Measurements from ENCODE around the gene KIAA0586. TPM values are rescaled to one million over a fixed set of nuclear protein-coding genes. Genes with fewer than 3 reads are reported as not detected.
A peak's percentile ranks its signal among the peaks of the same experiment; 100 is the strongest.

The KIAA0586 gene
- total RNA-seq, 6 experiments from 2014 or later = 16.6 to 29.1 (median 26.0) TPM

GRCh38 chr14:58571256-58571655 is 143.7 kb downstream of the KIAA0586 start:
- TF ChIP-seq, protein P1, sequence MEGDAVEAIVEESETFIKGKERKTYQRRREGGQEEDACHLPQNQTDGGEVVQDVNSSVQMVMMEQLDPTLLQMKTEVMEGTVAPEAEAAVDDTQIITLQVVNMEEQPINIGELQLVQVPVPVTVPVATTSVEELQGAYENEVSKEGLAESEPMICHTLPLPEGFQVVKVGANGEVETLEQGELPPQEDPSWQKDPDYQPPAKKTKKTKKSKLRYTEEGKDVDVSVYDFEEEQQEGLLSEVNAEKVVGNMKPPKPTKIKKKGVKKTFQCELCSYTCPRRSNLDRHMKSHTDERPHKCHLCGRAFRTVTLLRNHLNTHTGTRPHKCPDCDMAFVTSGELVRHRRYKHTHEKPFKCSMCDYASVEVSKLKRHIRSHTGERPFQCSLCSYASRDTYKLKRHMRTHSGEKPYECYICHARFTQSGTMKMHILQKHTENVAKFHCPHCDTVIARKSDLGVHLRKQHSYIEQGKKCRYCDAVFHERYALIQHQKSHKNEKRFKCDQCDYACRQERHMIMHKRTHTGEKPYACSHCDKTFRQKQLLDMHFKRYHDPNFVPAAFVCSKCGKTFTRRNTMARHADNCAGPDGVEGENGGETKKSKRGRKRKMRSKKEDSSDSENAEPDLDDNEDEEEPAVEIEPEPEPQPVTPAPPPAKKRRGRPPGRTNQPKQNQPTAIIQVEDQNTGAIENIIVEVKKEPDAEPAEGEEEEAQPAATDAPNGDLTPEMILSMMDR (IDR thresholded peaks at IDR 0.05) = no peak
- no peaks in the 10 kb centered on the region for H3K9me3 Mint-ChIP-seq
- H3K4me3 Mint-ChIP-seq = no peak overlapping the region
- DNase-seq = no peak
- H3K36me3 Mint-ChIP-seq (ENCODE audit: low read depth) = no peaks in the 10 kb centered on the region
- peaks cover 12% of the 10 kb centered on the region for H3K4me1 Mint-ChIP-seq (ENCODE audit: low read depth)
- no peak overlapping the region for H3K27ac Mint-ChIP-seq
- peaks cover 4% of the 10 kb centered on the region for H3K27me3 Mint-ChIP-seq (ENCODE audit: insufficient read depth)

GRCh38 chr14:58571769-58572472 is 144.4 kb downstream of the KIAA0586 start:
- Mint-ChIP-seq H3K9me3 (no peaks in the 10 kb centered on the region), H3K27me3 (ENCODE audit: insufficient read depth) (peaks cover 4% of the 10 kb centered on the region), H3K4me3 (no peak overlapping the region), H3K36me3 (ENCODE audit: low read depth) (no peaks in the 10 kb centered on the region), H3K27ac (no peak overlapping the region), H3K4me1 (ENCODE audit: low read depth) (peaks cover 12% of the 10 kb centered on the region)
- TF ChIP-seq, protein P1 (IDR thresholded peaks at IDR 0.05) = no peak
- peak; percentile 43 for DNase-seq

GRCh38 chr14:58572473-58572853 is 144.9 kb downstream of the KIAA0586 start:
- Mint-ChIP-seq H3K4me3 (no peak overlapping the region), H3K36me3 (ENCODE audit: low read depth) (no peaks in the 10 kb centered on the region), H3K27me3 (ENCODE audit: insufficient read depth) (peaks cover 4% of the 10 kb centered on the region), H3K9me3 (no peaks in the 10 kb centered on the region), H3K27ac (no peak overlapping the region), H3K4me1 (ENCODE audit: low read depth) (peaks cover 12% of the 10 kb centered on the region)
- TF ChIP-seq, protein P1 (IDR thresholded peaks at IDR 0.05) = no peak
- DNase-seq = no peak

DNA sequence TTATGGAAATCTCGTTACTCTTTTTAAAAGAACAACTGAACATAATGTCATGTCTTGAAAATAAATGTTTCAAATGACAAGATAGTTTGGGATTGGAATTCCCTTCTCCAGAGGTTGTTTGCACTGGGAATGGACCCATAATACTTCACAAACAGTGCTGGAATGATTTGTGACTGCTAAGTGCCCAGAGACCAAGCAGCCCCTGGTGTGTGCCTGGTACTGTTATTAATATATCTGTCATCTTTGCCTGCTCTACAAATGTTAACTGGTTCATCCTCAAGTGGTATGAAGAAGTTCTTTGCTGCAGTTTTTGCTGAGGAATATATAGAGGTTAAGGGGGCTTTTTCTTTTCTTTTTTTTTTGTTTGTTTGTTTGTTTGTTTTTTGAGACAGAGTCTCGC is 145.3 kb downstream of the KIAA0586 start:
- H3K4me1 Mint-ChIP-seq (ENCODE audit: low read depth) = peaks cover 12% of the 10 kb centered on the region
- H3K27me3 Mint-ChIP-seq (ENCODE audit: insufficient read depth) = peaks cover 4% of the 10 kb centered on the region
- no peaks in the 10 kb centered on the region for H3K9me3 Mint-ChIP-seq
- DNase-seq = no peak
- TF ChIP-seq, protein P1 (IDR thresholded peaks at IDR 0.05) = no peak
- H3K27ac Mint-ChIP-seq = no peak overlapping the region
- no peaks in the 10 kb centered on the region for H3K36me3 Mint-ChIP-seq (ENCODE audit: low read depth)
- H3K4me3 Mint-ChIP-seq = no peak overlapping the region

DNA sequence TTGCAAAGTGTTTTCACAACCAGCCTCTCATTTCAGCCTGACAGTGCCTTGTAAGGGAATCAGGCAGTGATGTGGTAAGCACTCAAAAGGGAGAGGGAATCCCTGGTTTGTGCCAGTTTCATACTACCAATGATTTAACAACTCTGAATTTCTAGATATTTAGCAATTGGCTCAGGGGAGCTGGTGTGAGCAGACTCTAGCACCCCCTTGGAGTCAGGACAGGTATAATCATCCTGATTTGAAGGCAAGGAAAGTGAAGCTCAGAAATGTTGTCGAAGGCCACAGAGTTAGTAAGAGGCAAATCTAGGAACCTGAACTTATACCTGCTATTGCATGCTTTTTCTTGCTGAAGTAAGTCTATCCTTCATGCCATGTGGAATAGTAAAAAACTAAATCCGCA is 147.1 kb downstream of the KIAA0586 start:
- H3K36me3 Mint-ChIP-seq (ENCODE audit: low read depth) = no peaks in the 10 kb centered on the region
- no peak for DNase-seq
- H3K4me1 Mint-ChIP-seq (ENCODE audit: low read depth) = peaks cover 12% of the 10 kb centered on the region
- no peak overlapping the region for H3K4me3 Mint-ChIP-seq
- TF ChIP-seq, protein P1 (IDR thresholded peaks at IDR 0.05) = 0 out of 2 replicates have a peak, but pooled peaks have one; percentile 10
- peaks cover 4% of the 10 kb centered on the region for H3K27me3 Mint-ChIP-seq (ENCODE audit: insufficient read depth)
- H3K9me3 Mint-ChIP-seq = no peaks in the 10 kb centered on the region
- no peak overlapping the region for H3K27ac Mint-ChIP-seq
